WTC11 (cell line): ENCODE measurements around the gene ERC1. TPM values are rescaled to one million over a fixed set of nuclear protein-coding genes. Genes with fewer than 3 reads are reported as not detected.

Experiments
- ATAC-seq: fragments of 200-7000 bp; cut with Tn5 transposase; 2 replicates; pipeline ENCODE4 v1.10.0; 2021; ENCODE audit warnings: mild to moderate bottlenecking, moderate library complexity
- CTCF ChIA-PET: fragments of 300-600 bp; sonication (Branson Sonifier 250); formaldehyde crosslinking; loops from one replicate; lab custom pipeline; 2021; ENCODE audit warnings: antibody characterized with exemption; lab: Charles Lee
- POLR2A ChIA-PET: fragments of 350-600 bp; sonication (Branson Sonifier 250); formaldehyde crosslinking; loops from one replicate; lab custom pipeline; 2021; ENCODE audit warnings: antibody characterized with exemption; lab: Charles Lee
- DNase-seq: peaks from one replicate; pipeline ENCODE4 v3.0.0; 2021; ENCODE audit warnings: low spot score
- H3K27ac Mint-ChIP-seq: 2 replicates; pipeline ENCODE4 v1.8.0; 2021; ENCODE audit warnings: mixed read lengths
- H3K27me3 Mint-ChIP-seq: 2 replicates; pipeline ENCODE4 v1.8.0; 2021; ENCODE audit warnings: low read depth, mild to moderate bottlenecking, moderate library complexity, mixed read lengths
- H3K36me3 Mint-ChIP-seq: 2 replicates; pipeline ENCODE4 v1.8.0; 2021; ENCODE audit warnings: mixed read lengths
- H3K4me1 Mint-ChIP-seq: 2 replicates; pipeline ENCODE4 v1.8.0; 2022; ENCODE audit warnings: mixed read lengths
- H3K4me3 Mint-ChIP-seq: 2 replicates; pipeline ENCODE4 v1.8.0; 2021; ENCODE audit warnings: mild to moderate bottlenecking, moderate library complexity, mixed read lengths
- H3K9me3 Mint-ChIP-seq: 2 replicates; pipeline ENCODE4 v1.8.0; 2021; ENCODE audit warnings: mixed read lengths
- GABPB1 ChIP-seq: sonication (generic); formaldehyde crosslinking; IDR thresholded peaks from 2 replicates; pipeline ENCODE4 v1.8.1; 2023; ENCODE audit warnings: mild to moderate bottlenecking, missing genetic modification reagents
- KAT7 ChIP-seq: sonication (generic); formaldehyde crosslinking; IDR thresholded peaks from 2 replicates; pipeline ENCODE4 v1.8.1; 2023; ENCODE audit warnings: missing genetic modification reagents, mild to moderate bottlenecking, borderline replicate concordance
- MYBL2 ChIP-seq: sonication (generic); formaldehyde crosslinking; IDR thresholded peaks from 2 replicates; pipeline ENCODE4 v1.8.1; 2023; ENCODE audit warnings: mild to moderate bottlenecking, moderate library complexity, missing genetic modification reagents
- NFYB ChIP-seq: sonication (generic); formaldehyde crosslinking; conservative IDR thresholded peaks from 2 replicates; pipeline ENCODE4 v1.8.0; 2022; ENCODE audit warnings: low read depth, missing genetic modification reagents
- OVOL2 ChIP-seq: fragments of 250-450 bp; sonication (Bioruptor Pico); IDR thresholded peaks from 2 replicates; pipeline ENCODE4 v1.9.0; 2021; ENCODE audit warnings: mild to moderate bottlenecking, borderline replicate concordance
- SOX15 ChIP-seq: fragments of 250-450 bp; sonication (Bioruptor Pico); IDR thresholded peaks from 2 replicates; pipeline ENCODE4 v1.9.0; 2021; ENCODE audit warnings: mild to moderate bottlenecking
- TCF7 ChIP-seq: sonication (generic); formaldehyde crosslinking; IDR thresholded peaks from 2 replicates; pipeline ENCODE4 v1.8.0; 2022; ENCODE audit warnings: mild to moderate bottlenecking, low read depth, missing genetic modification reagents, moderate library complexity
- TEAD1 ChIP-seq: sonication (generic); formaldehyde crosslinking; IDR thresholded peaks from 2 replicates; pipeline ENCODE4 v1.8.0; 2022; ENCODE audit warnings: mild to moderate bottlenecking, missing genetic modification reagents
- TEAD4 ChIP-seq: sonication (generic); formaldehyde crosslinking; IDR thresholded peaks from 2 replicates; pipeline ENCODE4 v1.8.0; 2022; ENCODE audit warnings: mild to moderate bottlenecking, missing genetic modification reagents
- TP53 ChIP-seq: sonication (generic); formaldehyde crosslinking; IDR thresholded peaks from 2 replicates; pipeline ENCODE4 v1.8.1; 2023; ENCODE audit warnings: mild to moderate bottlenecking, missing genetic modification reagents
- ZNF423 ChIP-seq: fragments of 250-450 bp; sonication (Bioruptor Pico); IDR thresholded peaks from 2 replicates; pipeline ENCODE4 v2.1.2; 2022; ENCODE audit warnings: mild to moderate bottlenecking, moderate library complexity
- total RNA-seq: library from RNA; stranded (reverse); gene quantifications from 3 replicates; pipeline ENCODE4 v1.2.3, GENCODE V29; 2021
- TF ChIP-seq, protein P1 (sequence below): sonication (generic); formaldehyde crosslinking; IDR thresholded peaks from 2 replicates; pipeline ENCODE4 v1.8.0; 2022; ENCODE audit warnings: mild to moderate bottlenecking, missing genetic modification reagents
- TF ChIP-seq, protein P2 (sequence below): fragments of 200-600 bp; IDR thresholded peaks from 2 replicates; pipeline ENCODE4 v1.8.0; 2022; ENCODE audit warnings: antibody characterized with exemption
- TF ChIP-seq, protein P3 (sequence below): sonication (generic); formaldehyde crosslinking; IDR thresholded peaks from 2 replicates; pipeline ENCODE4 v1.8.1; 2023; ENCODE audit warnings: mild to moderate bottlenecking, missing genetic modification reagents, moderate library complexity
- TF ChIP-seq, protein P4 (sequence below): sonication (generic); formaldehyde crosslinking; IDR thresholded peaks from 2 replicates; pipeline ENCODE4 v1.8.1; 2022; ENCODE audit warnings: low read depth, mild to moderate bottlenecking, moderate library complexity, missing genetic modification reagents, borderline replicate concordance
- TF ChIP-seq, protein P5 (sequence below): sonication (generic); formaldehyde crosslinking; conservative IDR thresholded peaks from 2 replicates; pipeline ENCODE4 v1.8.1; 2023; ENCODE audit warnings: mild to moderate bottlenecking, low read depth, missing genetic modification reagents, moderate library complexity

Gene ERC1
- total RNA-seq, 1 experiment from 2014 or later: 47.5 TPM

DNA sequence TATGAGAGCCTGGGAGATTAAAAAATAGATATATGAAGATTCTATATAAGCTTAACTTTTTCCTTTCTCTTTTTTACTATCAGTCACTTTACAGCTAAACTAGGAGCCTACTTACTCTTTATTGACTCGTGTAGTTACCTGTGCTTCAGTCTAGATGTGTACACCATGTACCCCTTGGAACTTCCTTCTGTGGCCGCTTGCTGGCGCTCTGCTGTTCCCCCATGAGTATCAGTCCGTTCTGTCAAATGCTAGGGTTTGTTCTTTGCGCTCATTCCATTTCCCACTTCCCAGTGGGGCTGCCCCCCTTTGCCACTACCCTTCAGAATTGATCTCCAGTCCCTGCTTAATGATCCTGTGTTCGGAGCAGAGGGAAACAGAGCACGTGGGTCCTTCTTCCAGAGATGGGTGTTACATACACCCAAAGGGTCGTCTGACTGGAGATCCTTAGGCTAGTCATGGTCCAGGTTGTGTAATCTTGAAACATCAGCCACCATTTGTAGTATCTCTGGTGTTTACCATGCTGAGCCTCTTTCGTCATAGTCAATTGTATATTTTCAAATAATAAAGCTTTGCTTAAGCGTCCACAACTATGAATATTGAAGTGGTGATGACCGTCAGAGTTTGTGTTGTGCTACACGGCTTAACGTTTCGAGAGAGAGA, 443.4 kb downstream of the ERC1 start:
- no peak overlapping the region for H3K27ac Mint-ChIP-seq
- ChIA-PET POLR2A (no interaction called here), CTCF (interaction anchor here (0.5 to 2.8 kb wide), 7 partner anchors 9 to 316 kb away, joined by 3 to 12 read pairs (median 3); no protein-coding TSS in a partner anchor)
- H3K4me3 Mint-ChIP-seq: no peak overlapping the region
- ATAC-seq (no peak), DNase-seq (no peak)
- H3K4me1 Mint-ChIP-seq: no peaks in the 10 kb centered on the region
- TF ChIP-seq, protein P1, sequence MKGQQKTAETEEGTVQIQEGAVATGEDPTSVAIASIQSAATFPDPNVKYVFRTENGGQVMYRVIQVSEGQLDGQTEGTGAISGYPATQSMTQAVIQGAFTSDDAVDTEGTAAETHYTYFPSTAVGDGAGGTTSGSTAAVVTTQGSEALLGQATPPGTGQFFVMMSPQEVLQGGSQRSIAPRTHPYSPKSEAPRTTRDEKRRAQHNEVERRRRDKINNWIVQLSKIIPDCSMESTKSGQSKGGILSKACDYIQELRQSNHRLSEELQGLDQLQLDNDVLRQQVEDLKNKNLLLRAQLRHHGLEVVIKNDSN: no peak
- TF ChIP-seq, protein P2, sequence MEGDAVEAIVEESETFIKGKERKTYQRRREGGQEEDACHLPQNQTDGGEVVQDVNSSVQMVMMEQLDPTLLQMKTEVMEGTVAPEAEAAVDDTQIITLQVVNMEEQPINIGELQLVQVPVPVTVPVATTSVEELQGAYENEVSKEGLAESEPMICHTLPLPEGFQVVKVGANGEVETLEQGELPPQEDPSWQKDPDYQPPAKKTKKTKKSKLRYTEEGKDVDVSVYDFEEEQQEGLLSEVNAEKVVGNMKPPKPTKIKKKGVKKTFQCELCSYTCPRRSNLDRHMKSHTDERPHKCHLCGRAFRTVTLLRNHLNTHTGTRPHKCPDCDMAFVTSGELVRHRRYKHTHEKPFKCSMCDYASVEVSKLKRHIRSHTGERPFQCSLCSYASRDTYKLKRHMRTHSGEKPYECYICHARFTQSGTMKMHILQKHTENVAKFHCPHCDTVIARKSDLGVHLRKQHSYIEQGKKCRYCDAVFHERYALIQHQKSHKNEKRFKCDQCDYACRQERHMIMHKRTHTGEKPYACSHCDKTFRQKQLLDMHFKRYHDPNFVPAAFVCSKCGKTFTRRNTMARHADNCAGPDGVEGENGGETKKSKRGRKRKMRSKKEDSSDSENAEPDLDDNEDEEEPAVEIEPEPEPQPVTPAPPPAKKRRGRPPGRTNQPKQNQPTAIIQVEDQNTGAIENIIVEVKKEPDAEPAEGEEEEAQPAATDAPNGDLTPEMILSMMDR: 0 out of 2 replicates have a peak, but pooled peaks have one; percentile 21
- H3K36me3 Mint-ChIP-seq: no peaks in the 10 kb centered on the region
- H3K9me3 Mint-ChIP-seq: no peaks in the 10 kb centered on the region
- no peaks in the 10 kb centered on the region for H3K27me3 Mint-ChIP-seq

DNA sequence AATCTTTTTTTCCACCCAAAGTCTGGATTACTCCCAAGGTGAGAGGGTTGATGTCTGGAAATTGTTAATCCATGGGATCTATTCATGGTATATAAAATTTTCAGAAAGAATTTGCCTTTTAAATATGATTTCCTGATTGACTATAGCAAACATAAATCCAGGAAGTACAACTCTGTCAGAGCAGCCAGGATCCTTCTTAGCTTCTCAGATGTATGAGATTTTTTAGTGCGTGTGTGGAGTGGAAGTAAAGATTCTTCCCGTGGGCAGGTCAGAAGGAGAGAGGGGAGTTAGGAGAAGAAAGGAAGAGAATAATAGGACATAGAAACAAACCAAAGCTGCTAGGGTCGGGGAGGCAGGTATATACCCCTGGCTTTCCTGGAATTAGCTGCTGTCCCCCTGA, 444.0 kb downstream of the ERC1 start:
- no peak overlapping the region for H3K4me3 Mint-ChIP-seq
- DNase-seq (no peak), ATAC-seq (no peak)
- H3K9me3 Mint-ChIP-seq: no peaks in the 10 kb centered on the region
- no peaks in the 10 kb centered on the region for H3K36me3 Mint-ChIP-seq
- no peaks in the 10 kb centered on the region for H3K27me3 Mint-ChIP-seq
- TF ChIP-seq NFYB (CRISPR knock-in tag): no peak
- no peak for TF ChIP-seq SOX15 (CRISPR knock-in tag)
- TF ChIP-seq, protein P3, sequence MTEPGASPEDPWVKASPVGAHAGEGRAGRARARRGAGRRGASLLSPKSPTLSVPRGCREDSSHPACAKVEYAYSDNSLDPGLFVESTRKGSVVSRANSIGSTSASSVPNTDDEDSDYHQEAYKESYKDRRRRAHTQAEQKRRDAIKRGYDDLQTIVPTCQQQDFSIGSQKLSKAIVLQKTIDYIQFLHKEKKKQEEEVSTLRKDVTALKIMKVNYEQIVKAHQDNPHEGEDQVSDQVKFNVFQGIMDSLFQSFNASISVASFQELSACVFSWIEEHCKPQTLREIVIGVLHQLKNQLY (CRISPR knock-in tag): no peak
- TF ChIP-seq TP53: no peak
- TF ChIP-seq, protein P4, sequence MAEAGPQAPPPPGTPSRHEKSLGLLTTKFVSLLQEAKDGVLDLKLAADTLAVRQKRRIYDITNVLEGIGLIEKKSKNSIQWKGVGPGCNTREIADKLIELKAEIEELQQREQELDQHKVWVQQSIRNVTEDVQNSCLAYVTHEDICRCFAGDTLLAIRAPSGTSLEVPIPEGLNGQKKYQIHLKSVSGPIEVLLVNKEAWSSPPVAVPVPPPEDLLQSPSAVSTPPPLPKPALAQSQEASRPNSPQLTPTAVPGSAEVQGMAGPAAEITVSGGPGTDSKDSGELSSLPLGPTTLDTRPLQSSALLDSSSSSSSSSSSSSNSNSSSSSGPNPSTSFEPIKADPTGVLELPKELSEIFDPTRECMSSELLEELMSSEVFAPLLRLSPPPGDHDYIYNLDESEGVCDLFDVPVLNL: no peak
- TF ChIP-seq TCF7 (CRISPR knock-in tag): no peak
- TF ChIP-seq, protein P5, sequence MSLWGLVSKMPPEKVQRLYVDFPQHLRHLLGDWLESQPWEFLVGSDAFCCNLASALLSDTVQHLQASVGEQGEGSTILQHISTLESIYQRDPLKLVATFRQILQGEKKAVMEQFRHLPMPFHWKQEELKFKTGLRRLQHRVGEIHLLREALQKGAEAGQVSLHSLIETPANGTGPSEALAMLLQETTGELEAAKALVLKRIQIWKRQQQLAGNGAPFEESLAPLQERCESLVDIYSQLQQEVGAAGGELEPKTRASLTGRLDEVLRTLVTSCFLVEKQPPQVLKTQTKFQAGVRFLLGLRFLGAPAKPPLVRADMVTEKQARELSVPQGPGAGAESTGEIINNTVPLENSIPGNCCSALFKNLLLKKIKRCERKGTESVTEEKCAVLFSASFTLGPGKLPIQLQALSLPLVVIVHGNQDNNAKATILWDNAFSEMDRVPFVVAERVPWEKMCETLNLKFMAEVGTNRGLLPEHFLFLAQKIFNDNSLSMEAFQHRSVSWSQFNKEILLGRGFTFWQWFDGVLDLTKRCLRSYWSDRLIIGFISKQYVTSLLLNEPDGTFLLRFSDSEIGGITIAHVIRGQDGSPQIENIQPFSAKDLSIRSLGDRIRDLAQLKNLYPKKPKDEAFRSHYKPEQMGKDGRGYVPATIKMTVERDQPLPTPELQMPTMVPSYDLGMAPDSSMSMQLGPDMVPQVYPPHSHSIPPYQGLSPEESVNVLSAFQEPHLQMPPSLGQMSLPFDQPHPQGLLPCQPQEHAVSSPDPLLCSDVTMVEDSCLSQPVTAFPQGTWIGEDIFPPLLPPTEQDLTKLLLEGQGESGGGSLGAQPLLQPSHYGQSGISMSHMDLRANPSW (CRISPR knock-in tag): no peak
- TF ChIP-seq TEAD4 (CRISPR knock-in tag): no peak
- TF ChIP-seq GABPB1 (CRISPR knock-in tag): no peak
- TF ChIP-seq OVOL2 (CRISPR knock-in tag): no peak
- no peak for TF ChIP-seq ZNF423 (CRISPR knock-in tag)
- no peak for TF ChIP-seq KAT7
- TF ChIP-seq TEAD1 (CRISPR knock-in tag): no peak
- TF ChIP-seq MYBL2 (CRISPR knock-in tag): no peak
- H3K4me1 Mint-ChIP-seq: no peaks in the 10 kb centered on the region
- POLR2A ChIA-PET: no interaction called here
- CTCF ChIA-PET: interaction anchor here (1.2 to 2.8 kb wide), 2 partner anchors 117 to 317 kb away, joined by 3 to 12 read pairs; no protein-coding TSS in a partner anchor
- H3K27ac Mint-ChIP-seq: no peak overlapping the region
